K562 (cell line): Measurements from ENCODE around the gene AAR2. TPM values are rescaled to one million over a fixed set of nuclear protein-coding genes. Genes with fewer than 3 reads are reported as not detected.

Source experiments
- ATAC-seq: fragments of 200-7000 bp; cut with Tn5 transposase; 3 replicates; pipeline ENCODE4 v1.9.1; 2020; ENCODE audit warnings: moderate library complexity
- BruUV-seq: library from RNA; stranded (reverse); fragments of 400-500 nt; replicated peaks from 2 replicates; lab custom pipeline; 2021; lab: Mats Ljungman, UMichigan
- CTCF ChIA-PET: fragments of 300-600 bp; formaldehyde crosslinking; extraction: SDS; loops from one replicate; lab custom pipeline; 2021; ENCODE audit warnings: low intra/inter-chr PET ratio; lab: Yijun Ruan, JAX
- POLR2A ChIA-PET: fragments of 300-600, 350-650 bp; sonication (Branson Sonifier 250); formaldehyde crosslinking; extraction: SDS; loops from one replicate; lab custom pipeline; 2021; ENCODE audit warnings: antibody characterized with exemption, inconsistent platforms; lab: Yijun Ruan, JAX
- DNase-seq, 4 experiments: peaks; one replicate each; pipeline versions ENCODE4 v3.0.0 to v3.0.0-alpha.2; 2011 to 2018; ENCODE audit warnings: low spot score in 3 of 4, mixed read lengths in 3 of 4; ENCODE audit errors: extremely low read depth in 1 of 4
- FAIRE-seq: peaks from 2 replicates; lab custom pipeline; 2011; peaks lifted over from hg19 to GRCh38; lab: Jason Lieb, UNC
- H2AFZ ChIP-seq: 2 replicates; pipeline ENCODE4 v1.6.0; 2011; ENCODE audit warnings: low read depth, low read length, control low read depth, inconsistent platforms
- H3K27ac ChIP-seq: fragments of 200-600 bp; 3 replicates; pipeline ENCODE4 v1.8.0; 2011; ENCODE audit warnings: low read depth, mild to moderate bottlenecking, control low read depth, inconsistent platforms, low read length, moderate library complexity, mixed read lengths; ENCODE audit errors: extremely low read depth
- H3K27me3 ChIP-seq, 2 experiments: fragments of 300-600 bp in 1 of 2; 2 replicates in 1 of 2; 3 replicates in 1 of 2; pipeline versions ENCODE4 v1.6.0 to v1.8.0; 2011; ENCODE audit warnings: inconsistent platforms in 2 of 2, low read length in 2 of 2, mild to moderate bottlenecking in 1 of 2, mixed read lengths in 1 of 2, moderate library complexity in 1 of 2; ENCODE audit not compliant: control insufficient read depth in 2 of 2, insufficient read depth in 2 of 2
- H3K36me3 ChIP-seq: fragments of 300-600 bp; 3 replicates; pipeline ENCODE4 v1.8.0; 2011; ENCODE audit warnings: mild to moderate bottlenecking, low read length, inconsistent platforms; ENCODE audit not compliant: control insufficient read depth, insufficient read depth
- H3K4me1 ChIP-seq, 2 experiments: fragments of 200-600 bp in 1 of 2; replicated peaks in 1 of 2; 2 replicates in 1 of 2; 3 replicates in 1 of 2; pipeline versions ENCODE4 v1.5.1 to v1.8.0; 2011; ENCODE audit warnings: inconsistent platforms in 2 of 2, low read length in 2 of 2, mild to moderate bottlenecking in 1 of 2, mixed read lengths in 1 of 2, moderate library complexity in 1 of 2; ENCODE audit not compliant: control insufficient read depth in 2 of 2, insufficient read depth in 2 of 2
- H3K4me2 ChIP-seq: 2 replicates; pipeline ENCODE4 v1.6.1; 2011; ENCODE audit warnings: low read length, control low read depth, inconsistent platforms, mixed read lengths; ENCODE audit not compliant: insufficient read depth
- H3K4me3 ChIP-seq: fragments of 200-600 bp; sonication (generic), shearing (Covaris generic); 2 replicates; pipeline ENCODE4 v1.5.1; 2016; ENCODE audit warnings: control low read depth, inconsistent platforms
- H3K79me2 ChIP-seq: fragments of 200-600 bp; 3 replicates; pipeline ENCODE4 v1.8.0; 2011; ENCODE audit warnings: low read length, inconsistent platforms; ENCODE audit not compliant: control insufficient read depth, insufficient read depth
- H3K9ac ChIP-seq, 2 experiments: 2 replicates each; pipeline versions ENCODE4 v1.6.0 to v1.6.1; 2011; ENCODE audit warnings: low read depth in 2 of 2, low read length in 2 of 2, control low read depth in 1 of 2, inconsistent platforms in 1 of 2, mild to moderate bottlenecking in 1 of 2, mixed read lengths in 1 of 2; ENCODE audit not compliant: insufficient read depth in 1 of 2
- H3K9me1 ChIP-seq: one replicate; pipeline ENCODE4 v1.6.0; 2011; ENCODE audit warnings: inconsistent platforms, mild to moderate bottlenecking, low read length, moderate library complexity; ENCODE audit not compliant: control insufficient read depth, insufficient read depth
- H3K9me3 ChIP-seq: replicated peaks from 2 replicates; pipeline ENCODE4 v1.5.1; 2011; ENCODE audit warnings: low read depth, low read length, inconsistent platforms; ENCODE audit not compliant: control insufficient read depth, insufficient read depth
- H4K20me1 ChIP-seq: replicated peaks from 2 replicates; pipeline ENCODE4 v1.6.1; 2011; ENCODE audit warnings: low read length, inconsistent platforms, mixed read lengths; ENCODE audit not compliant: control insufficient read depth, insufficient read depth
- BHLHE40 ChIP-seq: IDR thresholded peaks from 2 replicates; pipeline ENCODE4 v1.6.1; 2011; ENCODE audit warnings: low read length, improper control_type of control experiment
- SRSF7 ChIP-seq: fragments of 200-400 bp; formaldehyde crosslinking; optimal IDR thresholded peaks from 2 replicates; pipeline ENCODE3; 2017; ENCODE audit warnings: mild to moderate bottlenecking, low read depth, low read length
- ZFP36 ChIP-seq: fragments of 150-350 bp; IDR thresholded peaks from 2 replicates; pipeline ENCODE4 v1.6.1; 2018; ENCODE audit warnings: low read length, low read depth; ENCODE audit not compliant: partially characterized antibody
- WGBS: fragments of 100-300 bp; shearing (Covaris generic); methylation state at CpG from one replicate; pipeline ENCODE4 v1.1.6; 2016; ENCODE audit warnings: low coverage, mixed read lengths; ENCODE audit not compliant: insufficient coverage; ENCODE audit errors: missing lambda C conversion rate; 5-methylcytosine and 5-hydroxymethylcytosine counted together
- in situ Hi-C: fragments of 300-500 bp; cut with MboI; formaldehyde crosslinking; loops from 4 replicates; pipeline ENCODE4 v1.15.0; 2018; ENCODE audit warnings: inconsistent platforms, mixed read lengths
- intact Hi-C: fragments of 100-400 bp; cut with micrococcal nuclease; formaldehyde crosslinking; loops from 2 replicates; pipeline ENCODE4 v1.14.2; 2022
- polyA plus RNA-seq, 8 experiments: library from polyadenylated mRNA; depleted of rRNA in 4 of 8; stranded (reverse) in 5 of 8; unstranded in 3 of 8; fragments of >200 nt; fragmentation: Nextera tagmentation in 2 of 8; fragmentation: Illumina TruSeq in 1 of 8; extraction: Ambion mirVana in 2 of 8; extraction: Trizol in 1 of 8; gene quantifications; 2 replicates each; pipeline versions ENCODE4 v1.2.1 to v1.2.3, GENCODE V29; 2011 to 2014; ENCODE audit warnings: inconsistent platforms in 1 of 8, missing spikeins in 1 of 8
- total RNA-seq, 7 experiments: library from RNA; depleted of rRNA in 6 of 7; stranded (reverse); fragments of >200 nt in 6 of 7; fragmentation: Illumina TruSeq in 2 of 7; extraction: Trizol in 2 of 7; gene quantifications; 2 replicates each; pipeline versions ENCODE4 v1.2.1 to v1.2.3, GENCODE V29; 2011 to 2021; ENCODE audit warnings: low replicate concordance in 1 of 7
- TF ChIP-seq, protein P1 (sequence below): sonication (generic); formaldehyde crosslinking; IDR thresholded peaks from 2 replicates; pipeline ENCODE4 v1.8.0; 2022; ENCODE audit warnings: mild to moderate bottlenecking, missing genetic modification reagents

Gene AAR2
- total and polyA plus RNA-seq, 9 of the 15 experiments (the other 6 are each of a cell fraction or from before 2014, with no cell fraction given): 6.5 to 36.2 (median 24.7) TPM

DNA sequence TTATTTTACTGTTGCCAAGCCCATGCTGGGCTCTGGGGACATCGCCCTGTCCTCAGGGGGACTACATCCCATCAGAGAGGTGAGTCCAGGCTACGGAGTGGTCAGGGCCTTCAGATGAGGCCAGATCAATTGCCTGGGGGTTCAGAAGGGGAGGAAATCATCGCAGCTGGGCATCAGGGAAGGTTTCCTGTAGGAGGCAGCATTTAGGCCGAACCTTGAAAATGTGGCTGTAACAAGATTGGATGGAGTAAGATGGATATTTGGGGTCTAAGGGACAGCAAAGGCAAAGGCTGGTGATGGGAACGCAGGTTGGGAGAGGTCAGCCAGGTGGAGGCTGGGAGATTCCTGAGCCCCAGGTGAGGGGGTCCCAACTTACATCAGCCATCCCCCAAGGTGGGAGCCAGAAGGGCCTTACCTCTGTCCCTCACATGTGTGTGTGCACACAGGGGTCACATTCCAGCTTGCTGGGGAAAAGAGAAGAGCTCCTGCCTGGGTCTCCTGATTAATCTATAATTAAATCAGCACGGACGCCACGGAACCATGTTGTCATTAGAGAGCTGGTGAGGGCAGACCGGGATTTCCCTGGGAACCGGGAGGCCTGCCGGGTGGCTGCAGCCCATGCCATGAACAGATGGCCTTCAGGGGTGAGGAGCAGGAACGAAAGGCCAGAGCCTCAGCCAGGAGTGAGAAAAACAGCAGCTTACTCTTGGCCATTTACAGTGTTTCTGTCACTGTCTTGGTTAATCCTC is 39.3 kb downstream of the AAR2 start:
- in situ Hi-C loops (no loop called here), intact Hi-C loops (no loop called here)
- BruUV-seq: no TSS peak
- H3K4me2 ChIP-seq: no peak overlapping the region
- H2AFZ ChIP-seq: no peak overlapping the region
- no peaks in the 10 kb centered on the region for H3K36me3 ChIP-seq
- 0% methylated on average over 12 of the region's 12 CpGs for WGBS
- no peak for DNase-seq
- no peak for FAIRE-seq
- TF ChIP-seq, protein P1, sequence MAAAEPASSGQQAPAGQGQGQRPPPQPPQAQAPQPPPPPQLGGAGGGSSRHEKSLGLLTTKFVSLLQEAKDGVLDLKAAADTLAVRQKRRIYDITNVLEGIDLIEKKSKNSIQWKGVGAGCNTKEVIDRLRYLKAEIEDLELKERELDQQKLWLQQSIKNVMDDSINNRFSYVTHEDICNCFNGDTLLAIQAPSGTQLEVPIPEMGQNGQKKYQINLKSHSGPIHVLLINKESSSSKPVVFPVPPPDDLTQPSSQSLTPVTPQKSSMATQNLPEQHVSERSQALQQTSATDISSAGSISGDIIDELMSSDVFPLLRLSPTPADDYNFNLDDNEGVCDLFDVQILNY (CRISPR knock-in tag): no peak
- TF ChIP-seq ZFP36 (peak; percentile 35), SRSF7 (no peak), BHLHE40 (no peak)
- 0 out of 2 replicates have a peak, but pooled peaks cover 10% of the 10 kb centered on the region for H4K20me1 ChIP-seq
- ChIA-PET POLR2A (interaction anchor here (1.3 kb wide), 1 partner anchor 10 kb away, joined by 4 read pairs; no protein-coding TSS in a partner anchor), CTCF (no interaction called here)
- no peaks in the 10 kb centered on the region for H3K9me1 ChIP-seq
- H3K9me3 ChIP-seq: no peaks in the 10 kb centered on the region
- no peak for ATAC-seq
- H3K9ac ChIP-seq: no peak overlapping the region
- H3K4me3 ChIP-seq: no peak overlapping the region
- H3K27ac ChIP-seq: no peak overlapping the region
- H3K4me1 ChIP-seq: peaks cover 0 to 3% of the 10 kb centered on the region in 2 experiments; a peak in 1 of 5 replicates
- no peaks in the 10 kb centered on the region for H3K79me2 ChIP-seq
- H3K27me3 ChIP-seq: peaks cover 25 to 71% of the 10 kb centered on the region in 2 experiments
